HT-29 (cell line): ENCODE measurements around the gene NPIPB2. TPM values are rescaled to one million over a fixed set of nuclear protein-coding genes. Genes with fewer than 3 reads are reported as not detected.
"Not testable (repeated sequence)": the region's sequence is repeated elsewhere in the genome, so short reads cannot be mapped to it uniquely, and the experiment has no call there.

ENCODE experiments used
- DNase-seq: peaks from one replicate; pipeline ENCODE4 v3.0.0-alpha.2; 2015; ENCODE audit warnings: low spot score
- total RNA-seq: library from RNA; depleted of rRNA; stranded (reverse); fragments of >200 nt; shearing (Covaris generic); gene quantifications from 2 replicates; pipeline ENCODE4 v1.2.3, GENCODE V29; 2014; rRNA removed

NPIPB2 gene
- 0.60 and 1.1 TPM in 2 replicates for total RNA-seq

- not testable (repeated sequence) for DNase-seq
These were observed at the start of gene NPIPB2 for GRCh38 chr16:11941945-11942344. Gene NPIPB2 (minus strand): TSS chr16:11942045. CDS start chr16:11942045, 0 bp downstream.

DNA sequence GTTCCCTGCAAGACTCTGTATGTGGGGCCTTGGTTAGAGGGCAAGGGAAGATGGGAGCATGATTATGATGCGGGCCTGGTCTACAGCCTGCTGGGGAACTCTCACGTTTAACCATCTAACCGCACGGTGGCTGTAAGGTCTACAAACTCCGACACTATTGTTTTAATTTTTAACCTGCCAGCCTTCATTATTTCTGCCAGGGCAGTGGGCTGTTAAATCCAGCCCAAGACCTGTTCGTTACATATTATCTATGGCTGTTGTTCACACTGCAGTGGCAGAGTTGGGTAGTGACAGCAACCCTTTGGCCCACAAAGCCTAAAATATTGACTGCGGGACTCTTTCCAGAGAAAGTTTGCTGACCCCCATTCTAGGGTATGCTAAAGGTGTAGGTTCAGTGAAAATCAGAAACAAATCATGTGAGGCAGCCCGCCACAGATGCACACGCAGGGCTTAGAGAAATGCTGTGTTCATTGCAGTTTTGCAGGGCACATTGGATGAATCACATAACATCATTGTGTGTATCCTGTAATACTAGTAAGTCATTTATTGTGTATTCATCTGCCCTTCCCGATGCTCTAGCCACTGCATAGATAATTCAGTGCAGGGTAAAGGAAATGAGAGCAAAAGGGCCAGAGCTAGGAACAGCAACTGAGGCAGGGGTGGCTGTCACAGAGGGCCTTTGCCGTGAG is 49.0 kb upstream of the NPIPB2 start:
- no peak for DNase-seq

- DNase-seq, result no peak
These were observed 46.6 kb upstream of the NPIPB2 start for GRCh38 chr16:11988258-11988978.

DNA sequence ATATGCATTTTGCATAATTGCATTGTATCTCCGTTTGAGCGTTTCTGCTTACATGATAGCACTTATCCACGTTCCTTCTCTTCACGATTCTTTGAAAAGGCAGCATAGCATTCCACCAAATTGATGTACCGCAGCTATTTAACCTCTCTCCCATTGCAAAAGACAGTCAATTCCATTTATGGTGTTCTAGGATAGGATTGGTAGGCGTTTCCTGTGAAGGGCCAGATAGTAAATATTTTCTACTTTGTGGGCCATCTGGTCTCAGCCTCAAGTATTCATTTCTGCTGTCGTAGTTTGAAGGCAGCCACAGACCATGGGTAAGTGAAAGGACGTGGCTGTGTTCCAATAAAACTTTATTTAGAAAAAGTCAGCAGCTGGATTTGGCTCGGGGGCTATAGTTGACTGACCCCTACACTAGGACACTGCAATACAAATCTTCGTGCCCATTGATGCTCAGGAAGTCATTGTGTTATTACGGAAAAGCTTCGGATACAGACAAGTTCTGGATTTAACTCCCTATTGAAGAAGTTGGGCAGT is 44.7 kb upstream of the NPIPB2 start:
- no peak for DNase-seq

- DNase-seq, result no peak
These were observed 43.4 kb upstream of the NPIPB2 start for GRCh38 chr16:11985250-11985649.

- DNase-seq, result no peak
These were observed 38.4 kb upstream of the NPIPB2 start for GRCh38 chr16:11980136-11980844.

DNA sequence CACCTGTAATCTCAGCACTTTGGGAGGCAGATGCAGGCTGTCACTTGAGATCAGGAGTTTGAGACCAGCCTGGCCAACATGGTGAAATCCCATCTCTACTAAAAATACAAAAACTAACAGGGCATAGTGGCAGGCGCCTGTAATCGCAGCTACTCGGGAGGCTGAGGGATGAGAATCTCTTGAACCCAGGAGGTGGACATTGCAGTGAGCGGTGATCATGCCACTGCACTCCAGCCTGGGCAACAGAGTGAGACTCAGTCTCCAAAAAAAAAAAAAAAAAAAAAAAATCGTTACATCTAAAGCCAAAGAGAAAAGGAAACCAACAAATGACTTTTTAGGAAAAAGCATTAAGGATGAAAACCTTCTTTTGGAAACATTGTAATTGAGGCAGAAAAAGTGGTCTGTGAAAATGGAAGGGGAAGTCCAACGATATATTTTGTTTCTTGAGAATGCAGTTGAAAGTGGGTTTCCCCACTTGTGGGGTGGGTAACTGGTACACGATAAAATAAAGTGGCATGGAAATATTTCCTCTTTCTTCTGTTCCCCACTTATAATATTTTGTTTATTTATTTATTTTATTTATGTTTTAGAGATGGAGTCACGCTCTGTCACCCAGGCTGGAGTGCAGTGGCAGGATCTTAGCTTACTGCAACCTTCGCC is 37.3 kb upstream of the NPIPB2 start:
- DNase-seq, result no peak

DNA sequence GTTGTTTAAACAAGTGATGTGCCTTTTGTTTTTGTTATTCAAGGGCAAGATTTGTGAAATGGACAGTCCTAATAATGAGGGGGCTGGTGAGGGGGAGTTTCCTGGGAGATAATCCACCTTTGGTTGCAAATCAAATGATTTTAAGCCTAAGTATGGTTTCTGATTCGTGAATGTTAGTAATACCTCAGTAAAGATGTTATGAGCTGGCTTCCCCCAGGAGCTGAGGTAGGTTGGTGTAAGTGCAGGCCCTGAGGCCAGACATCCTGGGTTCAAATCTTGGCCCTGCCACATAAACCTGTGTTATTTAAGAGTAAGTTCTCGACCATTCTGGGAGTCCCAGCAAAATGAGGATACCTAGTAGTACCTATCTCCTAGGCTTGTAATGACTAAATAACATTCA is 36.2 kb upstream of the NPIPB2 start:
- no peak for DNase-seq

DNA sequence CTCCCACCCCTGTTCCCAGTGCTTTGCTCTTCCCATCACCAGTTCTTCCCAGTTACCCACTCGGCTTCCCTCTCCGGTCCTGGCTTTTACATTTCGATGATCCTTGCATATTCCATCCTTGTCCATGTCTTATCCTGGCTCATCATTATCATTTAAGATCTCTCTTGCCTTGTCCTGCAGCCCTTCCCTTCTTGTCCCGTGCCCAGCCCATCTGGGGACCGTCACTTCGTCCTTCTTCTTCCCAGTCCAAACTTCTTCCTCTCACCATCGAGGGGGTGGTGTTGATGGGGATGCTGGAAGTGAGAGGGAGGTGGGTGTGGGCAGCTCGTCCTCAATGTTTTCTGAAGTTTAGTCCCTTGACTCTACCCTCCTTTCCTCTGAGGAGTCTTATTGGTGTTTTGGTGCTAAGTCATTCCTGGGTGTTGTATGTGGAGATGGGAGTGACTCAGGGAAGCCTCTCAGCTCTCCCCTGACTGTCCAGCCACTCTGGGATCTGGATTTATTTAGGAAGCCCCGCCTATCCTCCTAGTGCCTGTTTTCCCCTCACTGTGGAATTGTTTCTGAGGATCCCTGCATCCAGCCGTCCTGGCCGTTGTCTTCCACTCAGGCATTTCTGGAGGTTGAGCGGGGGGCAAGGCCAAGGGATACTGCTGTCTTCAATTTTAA is 35.7 kb upstream of the NPIPB2 start:
- no peak for DNase-seq

GRCh38 chr16:11976850-11977375 is 35.1 kb upstream of the NPIPB2 start:
- no peak for DNase-seq

GRCh38 chr16:11973070-11973469 is 31.2 kb upstream of the NPIPB2 start:
- DNase-seq, result no peak

- peak; percentile 58 for DNase-seq
These were observed 30.3 kb upstream of the NPIPB2 start for GRCh38 chr16:11972128-11972527.

- not testable (repeated sequence) for DNase-seq
These were observed 28.4 kb upstream of the NPIPB2 start for GRCh38 chr16:11970292-11970691.

DNA sequence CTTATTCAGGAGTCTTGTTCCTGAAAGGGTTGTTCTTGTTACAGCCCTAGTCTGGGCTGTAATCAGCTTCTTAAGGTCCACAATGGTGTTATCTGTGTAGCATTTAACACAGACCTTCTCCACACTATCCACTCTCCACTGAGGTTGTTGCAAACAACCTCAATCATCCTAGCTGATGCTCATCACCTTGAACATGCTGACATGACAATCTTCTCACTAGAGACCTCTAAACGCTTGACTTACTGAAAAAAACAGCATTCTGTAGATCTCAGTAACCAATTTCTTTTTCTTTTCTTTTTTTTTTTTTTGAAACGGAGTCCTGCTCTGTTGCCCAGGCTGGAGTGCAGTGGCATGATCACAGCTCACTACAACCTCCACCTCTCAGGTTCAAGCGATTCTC is 26.7 kb upstream of the NPIPB2 start:
- DNase-seq, result no peak

DNA sequence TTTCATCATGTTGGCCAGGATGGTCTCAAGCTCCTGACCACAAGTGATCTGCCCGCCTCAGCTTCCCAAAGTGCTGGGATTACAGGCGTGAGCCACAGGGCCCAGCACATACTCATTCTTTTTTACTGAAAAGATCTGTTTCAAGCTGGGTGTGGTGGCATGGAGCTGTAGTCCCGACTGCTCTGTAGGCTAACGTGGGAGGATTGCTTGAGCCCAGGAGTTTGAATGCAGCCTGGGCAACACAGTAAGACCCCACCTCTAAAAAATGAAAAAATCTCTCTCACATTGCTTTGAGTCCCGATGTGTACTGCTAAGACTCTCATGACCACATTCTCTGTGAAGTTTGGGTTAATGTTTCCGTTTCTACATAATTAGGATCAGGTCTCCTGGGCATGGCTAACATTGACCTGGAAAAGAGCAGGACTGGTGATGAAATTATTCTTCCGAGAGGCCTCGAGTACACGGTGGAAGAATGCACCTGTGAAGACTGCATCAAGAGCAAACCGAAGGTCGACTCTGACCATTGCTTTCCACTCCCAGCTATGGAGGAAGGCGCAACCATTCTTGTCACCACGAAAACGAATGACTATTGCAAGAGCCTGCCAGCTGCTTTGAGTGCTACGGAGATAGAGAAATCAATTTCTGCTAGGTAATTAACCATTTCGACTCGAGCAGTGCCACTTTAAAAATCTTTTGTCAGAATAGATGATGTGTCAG is 25.5 kb upstream of the NPIPB2 start:
- DNase-seq, result no peak

DNA sequence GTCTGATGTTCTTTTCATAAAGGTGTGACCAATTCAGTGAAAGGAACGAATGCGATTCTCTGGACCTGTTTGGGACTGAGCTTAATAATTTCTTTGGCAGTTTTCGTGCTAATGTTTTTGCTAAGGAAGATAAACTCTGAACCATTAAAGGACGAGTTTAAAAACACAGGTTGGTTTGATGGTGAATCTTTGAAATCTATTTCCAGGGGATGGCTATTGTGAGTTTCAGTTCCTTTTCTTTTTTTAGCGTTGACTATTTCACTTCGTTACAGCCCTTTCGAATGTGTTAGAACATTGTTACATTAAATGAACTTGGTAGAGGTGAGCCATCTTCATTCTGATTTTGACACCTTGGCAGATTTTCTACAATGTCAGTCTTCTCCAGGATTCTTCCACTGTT is 24.3 kb upstream of the NPIPB2 start:
- no peak for DNase-seq

GRCh38 chr16:11964761-11965551 is 23.1 kb upstream of the NPIPB2 start, which contains the start of gene TNFRSF17:
Gene TNFRSF17 (plus strand): TSS chr16:11965210. CDS start chr16:11965325, 115 bp downstream.
- no peak for DNase-seq

- no peak for DNase-seq
These were observed 21.9 kb upstream of the NPIPB2 start for GRCh38 chr16:11963706-11964105.

DNA sequence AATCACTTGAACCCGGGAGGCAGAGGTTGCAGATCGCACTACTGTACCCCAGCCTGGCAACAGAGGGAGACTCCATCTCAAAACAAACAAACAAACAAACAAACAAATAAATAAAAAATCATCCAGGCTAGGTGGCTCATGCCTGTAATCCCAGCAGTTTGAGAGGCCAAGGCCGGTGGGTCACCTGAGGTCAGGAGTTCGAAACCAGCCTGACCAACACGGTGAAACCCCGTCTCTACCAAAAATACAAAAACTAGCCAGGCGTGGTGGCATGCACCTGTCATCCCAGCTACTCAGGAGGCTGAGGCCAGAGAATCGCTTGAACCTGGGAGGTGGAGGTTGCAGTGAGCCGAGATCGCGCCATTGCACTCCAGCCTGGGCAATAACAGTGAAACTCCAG is 21.1 kb upstream of the NPIPB2 start:
- DNase-seq, result not testable (repeated sequence)
